OCI-LY3 (cell line): ENCODE data around the gene EEF2K.
"Not testable (repeated sequence)": the region's sequence is repeated elsewhere in the genome, so short reads cannot be mapped to it uniquely, and the experiment has no call there.

Experiments used
- H2AFZ ChIP-seq: fragments of 200-600, 300-600 bp; shearing (Covaris generic); 2 replicates; pipeline ENCODE4 v1.6.0; 2014; ENCODE audit warnings: antibody characterized with exemption, low read depth, low read length
- H3K27ac ChIP-seq: fragments of 200-600, 300-600 bp; sonication (generic); 2 replicates; pipeline ENCODE4 v1.5.1; 2014; ENCODE audit warnings: mild to moderate bottlenecking, low read length, moderate library complexity, mixed read lengths
- H3K27me3 ChIP-seq: fragments of 200-600, 300-600 bp; sonication (generic); 2 replicates; pipeline ENCODE4 v1.6.1; 2014; ENCODE audit warnings: low read depth, low read length, mixed read lengths
- H3K36me3 ChIP-seq: fragments of 200-600, 300-600 bp; sonication (generic); replicated peaks from 2 replicates; pipeline ENCODE3; 2014; ENCODE audit warnings: low read depth, low read length, mixed read lengths
- H3K4me1 ChIP-seq: fragments of 300-600, 200-600 bp; sonication (generic); 2 replicates; pipeline ENCODE4 v1.6.1; 2014; ENCODE audit warnings: low read length, mixed read lengths
- H3K4me2 ChIP-seq: fragments of 200-600, 300-600 bp; sonication (generic); 2 replicates; pipeline ENCODE4 v1.6.1; 2014; ENCODE audit warnings: low read length, mixed read lengths
- H3K4me3 ChIP-seq: fragments of 300-600, 200-600 bp; sonication (generic); 2 replicates; pipeline ENCODE4 v1.5.1; 2014; ENCODE audit warnings: antibody characterized with exemption, mild to moderate bottlenecking, low read length, moderate library complexity
- H3K79me2 ChIP-seq: fragments of 300-600, 200-600 bp; shearing (Covaris generic); 2 replicates; pipeline ENCODE4 v1.6.1; 2014; ENCODE audit warnings: mild to moderate bottlenecking, low read length, mixed read lengths
- H3K9ac ChIP-seq: fragments of 300-600, 200-600 bp; shearing (Covaris generic); 2 replicates; pipeline ENCODE4 v1.6.0; 2014; ENCODE audit warnings: mild to moderate bottlenecking, low read length, moderate library complexity
- H3K9me3 ChIP-seq: fragments of 200-600, 300-600 bp; shearing (Covaris generic); 2 replicates; pipeline ENCODE4 v1.6.1; 2014; ENCODE audit warnings: low read length, mixed read lengths; ENCODE audit not compliant: insufficient read depth
- H4K20me1 ChIP-seq: fragments of 200-600, 300-600 bp; sonication (generic); 2 replicates; pipeline ENCODE4 v1.6.1; 2016; ENCODE audit warnings: low read length, mixed read lengths; ENCODE audit not compliant: insufficient read depth
- CTCF ChIP-seq: fragments of 200-600, 300-600 bp; sonication (generic); IDR thresholded peaks from 2 replicates; pipeline ENCODE4 v1.5.1; 2014; ENCODE audit warnings: antibody characterized with exemption, low read length, low read depth
- EZH2phosphoT487 ChIP-seq: fragments of 200-600 bp; shearing (Covaris generic); IDR thresholded peaks from 2 replicates; pipeline ENCODE4 v1.6.1; 2018; ENCODE audit warnings: antibody characterized with exemption, mixed run types, low read depth

Gene EEF2K

GRCh38 chr16:22214889-22215288, 8.8 kb downstream of the EEF2K start:
- no peak overlapping the region for H2AFZ ChIP-seq
- peaks cover 100% of the 10 kb centered on the region for H3K79me2 ChIP-seq
- H3K4me2 ChIP-seq = no peak overlapping the region
- H3K4me3 ChIP-seq = no peak overlapping the region
- H4K20me1 ChIP-seq = peaks cover 83% of the 10 kb centered on the region
- peaks cover 13% of the 10 kb centered on the region for H3K4me1 ChIP-seq
- H3K27me3 ChIP-seq = no peaks in the 10 kb centered on the region
- no peak overlapping the region for H3K27ac ChIP-seq
- no peaks in the 10 kb centered on the region for H3K9me3 ChIP-seq
- TF ChIP-seq EZH2phosphoT487 = no peak
- TF ChIP-seq CTCF = no peak
- no peak overlapping the region for H3K9ac ChIP-seq
- H3K36me3 ChIP-seq = peaks cover 59% of the 10 kb centered on the region

GRCh38 chr16:22216191-22216831, 10.2 kb downstream of the EEF2K start:
- Histone ChIP-seq H3K79me2 (peaks cover 100% of the 10 kb centered on the region), H3K36me3 (peaks cover 52% of the 10 kb centered on the region), H3K9me3 (no peaks in the 10 kb centered on the region), H4K20me1 (peaks cover 82% of the 10 kb centered on the region), H3K27ac (no peak overlapping the region), H3K9ac (no peak overlapping the region), H2AFZ (no peak overlapping the region), H3K4me1 (no peaks in the 10 kb centered on the region), H3K27me3 (no peaks in the 10 kb centered on the region), H3K4me2 (no peak overlapping the region), H3K4me3 (no peak overlapping the region)
- TF ChIP-seq EZH2phosphoT487 (no peak), CTCF (no peak)

DNA sequence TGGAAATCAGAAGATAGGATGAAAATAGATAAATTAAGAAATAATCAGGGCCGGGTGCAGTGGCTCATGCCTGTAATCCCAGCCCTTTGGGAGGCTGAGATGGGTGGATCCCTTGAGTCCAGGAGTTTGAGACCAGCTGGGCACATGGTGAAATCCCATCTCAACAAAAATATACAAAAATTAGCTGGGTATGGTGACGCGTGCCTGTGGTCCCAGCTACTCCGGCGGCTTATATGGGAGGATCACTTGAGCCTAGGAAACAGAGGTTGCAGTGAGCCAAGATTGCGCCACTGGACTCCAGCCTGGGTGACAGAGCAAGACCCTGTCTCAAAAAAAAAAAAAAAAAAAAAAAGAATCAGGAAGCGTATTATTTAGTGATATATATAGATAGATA, 10.8 kb downstream of the EEF2K start:
- not testable (repeated sequence) for H2AFZ ChIP-seq, H3K27ac ChIP-seq, H3K4me3 ChIP-seq, H3K27me3 ChIP-seq, H3K4me2 ChIP-seq, H3K9ac ChIP-seq, H3K4me1 ChIP-seq, H3K9me3 ChIP-seq
- Histone ChIP-seq H3K36me3 (peaks cover 52% of the 10 kb centered on the region), H3K79me2 (peaks cover 100% of the 10 kb centered on the region), H4K20me1 (peaks cover 80% of the 10 kb centered on the region)

DNA sequence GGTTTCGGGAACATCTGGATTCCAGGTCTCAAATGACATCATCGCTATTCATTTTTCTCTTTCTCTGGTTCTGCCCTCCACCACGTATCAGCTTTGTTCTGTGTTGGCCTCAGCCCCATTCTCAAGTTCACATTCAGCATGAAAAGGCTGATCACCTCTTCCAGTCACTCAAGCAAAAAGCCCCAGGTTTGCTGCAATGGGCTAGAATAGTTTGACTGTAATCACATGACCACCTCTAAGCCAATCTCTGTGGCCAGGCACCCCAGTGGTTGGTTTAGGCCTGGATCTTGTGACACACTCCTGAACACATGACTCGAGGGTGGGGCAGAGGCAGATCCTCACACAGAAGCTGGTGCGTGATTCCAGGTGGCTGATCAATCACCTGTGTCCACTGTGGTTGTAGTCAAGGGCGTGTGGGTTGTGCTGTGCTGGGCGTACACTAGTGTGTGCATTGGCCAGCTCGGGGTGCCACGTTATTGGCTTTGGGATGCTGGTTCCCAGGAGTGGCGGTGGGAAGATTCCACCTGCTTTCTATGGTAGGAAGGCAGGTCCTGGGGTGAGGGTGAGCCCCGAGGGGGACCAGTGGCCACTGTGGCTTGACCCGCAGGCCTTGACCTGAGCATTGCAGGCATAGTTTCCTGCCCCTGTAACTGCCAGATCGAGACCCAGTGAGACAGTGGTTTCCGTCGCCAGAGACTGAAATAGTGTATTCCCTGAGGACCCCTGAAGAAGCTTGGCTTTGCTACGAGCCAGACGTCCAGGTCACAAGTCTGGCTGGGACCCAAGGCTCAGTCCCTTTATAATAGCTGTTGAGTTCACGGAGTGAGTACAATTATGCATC, 12.0 kb downstream of the EEF2K start:
- no peak overlapping the region for H3K9ac ChIP-seq
- H2AFZ ChIP-seq = no peak overlapping the region
- no peaks in the 10 kb centered on the region for H3K9me3 ChIP-seq
- peaks cover 100% of the 10 kb centered on the region for H3K79me2 ChIP-seq
- no peak overlapping the region for H3K4me2 ChIP-seq
- peaks cover 49% of the 10 kb centered on the region for H3K36me3 ChIP-seq
- H4K20me1 ChIP-seq = peaks cover 75% of the 10 kb centered on the region
- no peak overlapping the region for H3K27ac ChIP-seq
- no peaks in the 10 kb centered on the region for H3K4me1 ChIP-seq
- no peak overlapping the region for H3K4me3 ChIP-seq
- no peaks in the 10 kb centered on the region for H3K27me3 ChIP-seq
- TF ChIP-seq CTCF (no peak), EZH2phosphoT487 (no peak)
